Measurements from ENCODE around the gene MINDY1.

DNA sequence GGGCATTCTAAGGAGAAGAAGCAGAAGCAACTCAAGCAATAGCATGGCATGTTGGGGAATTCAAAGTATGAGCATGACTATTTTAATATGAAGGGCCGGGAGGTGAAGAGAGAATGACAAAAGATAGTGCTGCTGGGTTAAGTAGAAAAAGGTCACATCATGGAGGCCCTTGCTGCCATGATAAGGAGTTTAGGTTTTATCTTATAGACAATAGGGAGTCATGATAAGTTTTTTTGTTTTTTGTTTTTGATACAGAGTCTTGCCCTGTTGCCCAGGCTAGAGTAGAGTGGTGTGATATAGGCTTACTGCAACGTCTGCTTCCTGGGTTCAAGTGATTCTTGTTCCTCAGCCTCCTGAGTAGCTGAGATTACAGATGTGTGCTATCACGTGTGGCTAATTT lies 32.8 kb upstream of the MINDY1 start:
- no peak for TF ChIP-seq POLR2A (IDR thresholded peaks at IDR 0.05; ENCODE audit: low read length)
- TF ChIP-seq GATA1 (IDR thresholded peaks at IDR 0.05; ENCODE audit: low read depth, low read length) = no peak

Data from erythroblast (primary cell).